Gastroesophageal sphincter (tissue), 4 donors: ENCODE results near the gene OBSCN. TPM values are rescaled to one million over a fixed set of nuclear protein-coding genes. Genes with fewer than 3 reads are reported as not detected.
"Not testable (repeated sequence)": the region's sequence is repeated elsewhere in the genome, so short reads cannot be mapped to it uniquely, and the experiment has no call there.

ENCODE experiments used
- ATAC-seq: fragments of 150-250 bp; one replicate; pipeline ENCODE4 v1.9.1; 2016; ENCODE audit warnings: mild to moderate bottlenecking, moderate library complexity
- H3K27ac ChIP-seq, 4 donors: fragments of 200-600 bp; sonication (generic) in 3 of 4; 1 replicate in 3 of 4; 2 replicates in 1 of 4; pipeline ENCODE4 v1.5.1; 2016 to 2019
- H3K27me3 ChIP-seq: fragments of 200-600 bp; sonication (generic); one replicate; pipeline ENCODE4 v1.5.1; 2019
- H3K36me3 ChIP-seq, 2 donors: fragments of 200-600 bp; sonication (generic); one replicate each; pipeline ENCODE4 v1.5.1; 2019; ENCODE audit warnings: control low read depth in 1 of 2
- H3K4me1 ChIP-seq, 3 donors: fragments of 200-600 bp; sonication (generic); 1 replicate in 2 of 3; 2 replicates in 1 of 3; pipeline ENCODE4 v1.5.1; 2016 to 2019; ENCODE audit warnings: control low read depth in 2 of 3
- H3K4me3 ChIP-seq, 2 donors: fragments of 200-600 bp; sonication (generic); one replicate each; pipeline ENCODE4 v1.5.1; 2019; ENCODE audit warnings: mild to moderate bottlenecking in 1 of 2, moderate library complexity in 1 of 2
- H3K9me3 ChIP-seq, 3 donors: fragments of 200-600 bp; sonication (generic); one replicate each; pipeline ENCODE4 v1.5.1; 2017 to 2019; ENCODE audit warnings: control low read depth in 2 of 3
- CTCF ChIP-seq, 4 experiments: fragments of 200-600 bp in 2 of 4; fragments of 450-650 bp in 2 of 4; sonication (generic) in 1 of 4; IDR thresholded peaks; one replicate each; pipeline ENCODE4 v1.5.1; 2017 to 2019; ENCODE audit warnings: antibody characterized with exemption in 4 of 4, mild to moderate bottlenecking in 2 of 4, moderate library complexity in 2 of 4
- EP300 ChIP-seq: sonication (generic); formaldehyde crosslinking; IDR thresholded peaks from one replicate; pipeline ENCODE4 v1.6.1; 2017; ENCODE audit warnings: antibody characterized with exemption, mild to moderate bottlenecking
- POLR2A ChIP-seq, 2 donors: fragments of 450-650 bp; IDR thresholded peaks; one replicate each; pipeline ENCODE4 v1.6.1; 2017; ENCODE audit warnings: antibody characterized with exemption in 2 of 2, mild to moderate bottlenecking in 2 of 2, moderate library complexity in 1 of 2
- POLR2AphosphoS5 ChIP-seq: sonication (generic); formaldehyde crosslinking; IDR thresholded peaks from one replicate; pipeline ENCODE4 v1.6.1; 2017; ENCODE audit warnings: antibody characterized with exemption
- WGBS, 2 donors: methylation state at CpG; one replicate each; pipeline ENCODE4 v1.1.5; 2018; ENCODE audit warnings: low coverage in 1 of 2; 5-methylcytosine and 5-hydroxymethylcytosine counted together
- total RNA-seq, 4 donors: library from RNA; depleted of rRNA; stranded (reverse); fragments of >200 nt; gene quantifications; one replicate each; pipeline ENCODE4 v1.1.0, GENCODE V29; 2016

Gene OBSCN
- total RNA-seq, 4 donors from 2014 or later: 11.1 to 28.4 (median 20.9) TPM

- Histone ChIP-seq H3K9me3 (peaks cover 0 to 58% (median 0%) of the 10 kb centered on the region in 3 donors), H3K27me3 (peaks cover 5% of the 10 kb centered on the region), H3K36me3 (peaks cover 0 to 55% of the 10 kb centered on the region in 2 donors), H3K4me3 (no peak overlapping the region), H3K4me1 (no peaks in the 10 kb centered on the region), H3K27ac (no peak overlapping the region)
- no peak for ATAC-seq
- TF ChIP-seq POLR2A (IDR thresholded peaks at IDR 0.05): no peak
- TF ChIP-seq CTCF (IDR thresholded peaks at IDR 0.05): no peak
- TF ChIP-seq EP300: no peak
- no peak for TF ChIP-seq POLR2AphosphoS5
- 100% methylated on average over 1 of the region's 2 CpGs for WGBS, 2 donors
These were observed 33.4 kb downstream of the OBSCN start for GRCh38 chr1:228241259-228241658.

DNA sequence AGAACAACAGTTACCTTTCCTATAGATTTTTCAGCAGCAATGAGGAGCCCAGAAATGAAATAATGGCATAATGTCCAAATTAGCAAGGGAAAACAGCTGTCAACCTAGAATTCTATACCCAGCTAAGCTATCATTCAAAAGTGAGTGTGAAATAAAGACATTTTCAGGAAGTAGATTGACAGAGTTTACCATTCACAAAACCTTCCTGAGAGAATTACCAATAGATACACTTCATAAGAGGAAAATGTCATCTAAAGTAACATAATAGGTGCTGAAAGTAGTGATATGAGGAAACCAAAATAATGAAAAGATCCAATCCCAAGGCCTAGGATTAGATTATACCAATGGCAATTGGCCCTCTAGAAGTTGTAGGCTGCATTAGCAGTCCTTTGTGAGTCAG is 34.6 kb downstream of the OBSCN start:
- no peak for ATAC-seq
- Histone ChIP-seq H3K4me3 (no peak overlapping the region), H3K9me3 (peaks cover 0 to 63% (median 0%) of the 10 kb centered on the region in 3 donors), H3K27ac (no peak overlapping the region), H3K27me3 (peaks cover 5% of the 10 kb centered on the region), H3K36me3 (peaks cover 0 to 65% of the 10 kb centered on the region in 2 donors), H3K4me1 (no peaks in the 10 kb centered on the region)
- no peak for TF ChIP-seq POLR2AphosphoS5
- no peak for TF ChIP-seq POLR2A (IDR thresholded peaks at IDR 0.05)
- no peak for TF ChIP-seq CTCF (IDR thresholded peaks at IDR 0.05)
- TF ChIP-seq EP300: no peak

DNA sequence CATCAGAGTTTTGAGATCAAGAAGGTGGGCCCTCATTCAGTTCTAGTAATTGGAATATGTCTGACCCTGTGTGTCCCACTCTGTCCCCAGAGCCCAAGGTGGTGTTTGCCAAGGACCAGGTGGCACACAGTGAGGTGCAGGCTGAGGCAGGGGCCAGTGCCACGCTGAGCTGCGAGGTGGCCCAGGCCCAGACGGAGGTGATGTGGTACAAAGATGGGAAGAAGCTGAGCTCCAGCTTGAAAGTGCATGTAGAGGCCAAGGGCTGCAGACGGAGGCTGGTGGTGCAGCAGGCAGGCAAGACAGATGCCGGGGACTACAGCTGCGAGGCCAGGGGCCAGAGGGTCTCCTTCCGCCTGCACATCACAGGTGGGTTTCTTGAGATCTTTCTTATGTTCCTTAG is 35.2 kb downstream of the OBSCN start:
- Histone ChIP-seq H3K27me3 (no peaks in the 10 kb centered on the region), H3K27ac (no peak overlapping the region), H3K36me3 (peaks cover 0 to 66% of the 10 kb centered on the region in 2 donors), H3K4me3 (no peak overlapping the region), H3K9me3 (peaks cover 0 to 63% (median 0%) of the 10 kb centered on the region in 3 donors), H3K4me1 (no peaks in the 10 kb centered on the region)
- no peak for ATAC-seq
- TF ChIP-seq POLR2A (IDR thresholded peaks at IDR 0.05): no peak
- TF ChIP-seq EP300: no peak
- TF ChIP-seq POLR2AphosphoS5: no peak
- no peak for TF ChIP-seq CTCF (IDR thresholded peaks at IDR 0.05)
- 92 to 97% methylated on average over 3 to 5 of the region's 7 CpGs for WGBS, 2 donors

DNA sequence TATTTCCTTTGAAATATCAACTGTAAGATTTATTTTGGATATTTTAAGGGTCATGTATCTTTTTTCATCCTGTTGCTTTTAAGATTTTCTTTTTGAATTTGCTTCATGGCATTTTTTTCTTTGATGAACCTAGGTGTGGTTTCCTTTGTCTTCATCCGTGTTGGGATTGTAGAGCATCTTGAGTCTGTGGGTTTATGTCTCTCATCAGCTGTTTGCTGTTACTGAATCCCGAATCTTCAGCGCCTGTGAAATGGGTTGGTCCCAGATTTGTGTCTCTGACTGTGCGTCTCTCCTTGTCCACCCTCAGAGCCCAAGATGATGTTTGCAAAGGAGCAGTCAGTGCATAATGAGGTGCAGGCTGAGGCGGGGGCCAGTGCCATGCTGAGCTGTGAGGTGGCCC is 36.1 kb downstream of the OBSCN start:
- not testable (repeated sequence) for H3K27me3 ChIP-seq, H3K4me1 ChIP-seq, H3K4me3 ChIP-seq, H3K27ac ChIP-seq, ATAC-seq
- peaks cover 0 to 63% (median 0%) of the 10 kb centered on the region in 3 donors for H3K9me3 ChIP-seq
- WGBS, 2 donors: 80 to 94% methylated on average over 1 to 4 of the region's 5 CpGs
- peaks cover 0 to 61% of the 10 kb centered on the region in 2 donors for H3K36me3 ChIP-seq

DNA sequence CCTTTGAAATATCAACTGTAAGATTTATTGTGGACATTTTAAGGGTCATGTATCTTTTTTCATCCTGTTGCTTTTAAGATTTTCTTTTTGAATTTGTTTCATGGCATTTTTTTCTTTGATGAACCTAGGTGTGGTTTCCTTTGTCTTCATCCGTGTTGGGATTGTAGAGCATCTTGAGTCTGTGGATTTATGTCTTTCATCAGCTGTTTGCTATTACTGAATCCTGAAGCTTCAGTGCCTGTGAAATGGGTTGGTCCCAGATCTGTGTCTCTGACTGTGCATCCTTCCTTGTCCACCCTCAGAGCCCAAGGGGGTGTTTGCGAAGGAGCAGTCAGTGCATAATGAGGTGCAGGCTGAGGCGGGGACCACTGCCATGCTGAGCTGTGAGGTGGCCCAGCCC is 37.3 kb downstream of the OBSCN start:
- Histone ChIP-seq H3K9me3 (peaks cover 0 to 63% (median 0%) of the 10 kb centered on the region in 3 donors), H3K27ac (no peak overlapping the region), H3K27me3 (no peaks in the 10 kb centered on the region), H3K4me1 (no peaks in the 10 kb centered on the region), H3K4me3 (no peak overlapping the region), H3K36me3 (peaks cover 0 to 68% of the 10 kb centered on the region in 2 donors)
- TF ChIP-seq POLR2AphosphoS5 (no peak), EP300 (no peak), CTCF (IDR thresholded peaks at IDR 0.05) (no peak), POLR2A (IDR thresholded peaks at IDR 0.05) (no peak)
- no peak for ATAC-seq
- WGBS, 2 donors: 50% methylated on average over 1 of the region's 3 CpGs; no CpG with 5 or more reads in 1 of the 2 donors
